GM18499 (cell line): Measurements from ENCODE around the gene KRTAP20-4.

ENCODE experiments used
- ATAC-seq: cut with Tn5 transposase; IDR thresholded peaks from one replicate; pipeline ENCODE4 v1.9.1; 2021; ENCODE audit warnings: moderate number of reproducible peaks; ENCODE audit not compliant: insufficient read depth, unreplicated experiment

KRTAP20-4 gene

DNA sequence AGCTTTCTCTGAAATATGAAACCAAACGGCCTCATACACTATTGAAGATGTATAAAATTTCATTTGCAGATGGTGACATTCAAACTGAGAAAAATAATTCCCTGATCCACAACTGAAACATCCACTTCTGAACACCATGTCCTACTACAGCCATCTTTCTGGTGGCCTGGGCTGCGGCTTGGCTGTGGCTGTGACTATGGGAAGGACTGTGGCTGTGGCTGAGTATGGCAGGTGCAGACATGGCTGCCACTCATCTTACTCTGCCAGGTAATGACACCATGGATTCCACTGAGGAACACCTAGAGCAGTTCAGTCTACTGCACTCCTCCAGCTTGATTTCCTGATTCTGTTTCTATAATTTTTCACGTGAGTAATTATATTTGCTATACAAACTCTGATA, at the start of gene KRTAP20-4:
Gene KRTAP20-4, plus strand, starts transcription at position 106 of the 400 bp plus-strand sequence.
- ATAC-seq: no peak

DNA sequence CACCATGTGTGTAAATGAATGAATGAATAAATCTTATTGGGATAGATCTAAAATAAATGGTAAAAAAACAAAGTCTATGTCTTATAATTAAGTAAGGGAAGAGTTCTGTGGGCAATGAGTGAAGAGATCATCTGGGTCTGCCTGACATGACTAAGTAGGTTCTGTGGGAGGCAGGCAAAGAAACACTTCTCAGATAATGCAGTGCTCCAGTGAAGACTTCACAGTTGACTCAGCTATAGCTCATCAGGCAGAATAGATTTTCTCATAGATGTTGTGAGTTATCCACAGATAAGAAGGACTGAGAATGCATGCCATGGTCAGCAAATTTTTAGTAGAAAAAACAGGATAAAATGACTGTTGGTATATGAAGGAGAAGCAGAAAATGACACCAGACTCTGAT, 42.7 kb upstream of the KRTAP20-4 start:
- no peak for ATAC-seq

DNA sequence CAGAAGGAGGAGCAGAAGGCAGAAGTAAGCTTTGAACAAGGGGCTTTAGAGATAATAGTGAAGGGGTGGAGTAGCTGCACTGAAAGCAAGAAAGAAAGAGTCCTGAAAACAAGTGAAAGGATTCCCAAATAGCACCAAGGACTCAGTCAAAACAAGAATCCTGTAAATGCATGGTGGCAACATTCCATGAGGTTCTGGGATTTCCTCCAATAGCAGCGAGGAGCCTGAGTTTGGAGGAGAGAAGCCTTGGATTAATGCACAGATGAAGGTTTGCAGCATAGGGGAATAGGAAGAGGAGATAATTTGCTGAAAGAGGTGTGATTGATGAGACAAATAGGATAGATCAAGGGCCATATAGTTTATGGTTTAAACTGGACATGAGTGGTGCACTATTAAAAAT, 41.1 kb upstream of the KRTAP20-4 start:
- ATAC-seq: no peak

DNA sequence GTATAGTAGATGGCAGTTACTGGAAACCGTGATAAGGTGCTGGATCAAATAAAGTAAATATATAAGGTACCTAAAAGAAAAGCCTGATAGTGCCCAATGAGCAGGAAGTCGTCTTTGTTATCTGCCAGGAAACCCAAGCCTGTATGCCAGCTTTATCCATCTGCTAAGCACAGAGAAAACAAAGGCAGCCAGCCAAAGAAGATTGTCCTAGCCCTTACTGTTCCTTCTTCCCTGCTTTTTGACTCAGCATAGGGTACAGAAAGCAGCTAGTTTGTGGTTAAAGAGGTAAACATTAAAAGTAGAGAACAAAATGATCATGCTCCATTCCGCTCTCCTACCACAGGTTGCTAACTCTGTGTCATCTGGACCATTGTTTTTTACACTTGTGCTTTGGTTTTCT, 40.3 kb upstream of the KRTAP20-4 start:
- no peak for ATAC-seq

DNA sequence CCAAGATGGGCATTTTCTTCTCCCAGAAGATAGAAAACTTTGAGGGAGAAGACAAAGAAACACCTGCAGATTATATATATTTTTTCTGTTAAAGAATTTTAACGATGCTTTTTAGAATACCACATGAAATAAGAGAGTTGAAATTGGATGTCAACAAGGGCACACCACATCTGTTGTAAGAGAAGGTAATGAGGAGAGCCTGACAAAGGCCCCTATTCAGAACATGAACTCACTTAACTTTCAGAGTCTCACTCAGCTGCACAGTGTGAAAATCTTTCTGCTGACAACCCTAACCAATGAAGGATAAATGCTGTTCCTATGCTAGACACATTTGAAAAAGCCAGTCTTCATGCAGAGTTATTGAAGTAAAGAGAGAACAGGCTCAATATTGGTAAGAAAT, 37.6 kb upstream of the KRTAP20-4 start:
- ATAC-seq: no peak

DNA sequence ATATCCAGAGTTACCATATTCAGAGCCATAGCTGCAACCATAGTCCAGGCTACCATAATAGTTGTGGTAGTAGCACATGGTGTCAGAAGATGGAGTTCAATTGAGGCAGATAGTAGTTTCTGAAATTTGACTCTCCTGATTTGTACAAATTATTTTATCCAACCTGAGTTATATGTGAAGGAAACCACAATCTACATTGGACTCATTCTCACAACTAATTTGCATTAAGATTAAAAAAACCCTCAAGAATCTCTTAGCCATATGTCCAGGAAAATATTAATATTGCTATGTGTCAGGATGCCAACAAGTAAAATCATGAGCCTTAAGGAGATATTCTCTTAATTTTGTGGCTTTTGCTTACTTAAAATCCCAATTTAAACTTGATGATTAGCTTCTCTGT, 30.1 kb upstream of the KRTAP20-4 start, which contains the start of gene KRTAP22-2:
Gene KRTAP22-2, minus strand, starts transcription at position 101 of the 400 bp plus-strand sequence.
- ATAC-seq: no peak

DNA sequence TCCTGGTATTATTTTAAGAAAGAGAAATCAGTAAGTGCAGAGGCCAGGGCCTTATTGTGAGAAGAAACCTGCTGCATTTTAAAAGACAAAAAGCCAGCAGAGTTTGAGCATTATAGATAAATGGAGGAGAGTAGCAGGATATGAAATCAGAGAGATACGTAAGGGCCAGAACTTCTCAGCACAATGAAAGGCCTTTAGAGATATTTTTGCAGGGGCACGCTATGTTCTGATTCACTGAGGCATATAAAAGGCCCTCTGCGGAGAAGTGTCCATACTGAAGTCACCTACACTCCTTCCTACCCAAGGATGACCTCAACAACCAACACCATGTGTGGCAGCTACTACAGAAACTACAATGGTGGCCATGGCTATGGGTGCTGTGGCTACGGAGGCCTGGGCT, 28.3 kb upstream of the KRTAP20-4 start, which contains the start of gene KRTAP6-3:
Gene KRTAP6-3, plus strand, starts transcription at position 301 of the 400 bp plus-strand sequence. Its CDS starts 6 bp downstream, at position 307.
- no peak for ATAC-seq

DNA sequence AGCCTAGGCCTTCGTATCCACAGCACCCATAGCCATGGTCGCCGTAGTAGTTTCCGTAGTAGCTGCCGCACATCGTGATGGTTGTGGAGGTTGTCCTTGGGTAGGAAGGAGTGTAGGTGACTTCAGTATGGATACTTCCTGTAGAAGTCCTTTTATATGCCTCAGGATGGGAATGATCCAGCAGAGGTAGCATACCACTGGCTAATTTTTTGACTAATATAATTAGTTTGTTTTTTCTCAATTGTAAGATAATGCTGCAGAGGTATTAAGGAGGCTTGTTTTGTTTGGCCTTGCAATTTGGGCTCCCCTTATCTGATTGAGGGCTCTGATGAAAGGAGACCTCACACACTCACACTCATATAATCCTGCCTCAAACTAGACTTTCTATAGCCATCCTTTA, 21.6 kb upstream of the KRTAP20-4 start, which contains the start of gene KRTAP6-2:
Gene KRTAP6-2, minus strand, starts transcription at position 101 of the 400 bp plus-strand sequence. Its CDS starts 28 bp downstream, at position 73.
- no peak for ATAC-seq

DNA sequence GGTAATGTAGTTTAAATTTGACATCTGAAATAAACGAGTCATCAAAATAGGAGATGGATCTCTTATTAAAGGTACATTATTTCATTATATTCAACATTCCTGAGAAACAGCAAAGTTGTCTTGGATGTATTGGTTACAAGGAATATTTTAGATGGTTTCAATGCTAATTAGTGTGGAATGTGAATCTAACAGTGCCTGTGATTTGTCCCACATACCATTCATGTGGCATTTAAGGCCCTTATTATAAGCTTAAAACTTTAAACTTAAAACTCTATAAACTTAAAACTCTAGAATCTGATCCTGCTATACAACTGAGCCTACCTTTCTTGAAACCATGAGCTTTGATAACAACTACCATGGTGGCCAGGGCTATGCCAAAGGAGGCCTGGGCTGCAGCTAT, 19.6 kb upstream of the KRTAP20-4 start, which contains the start of gene KRTAP22-1:
Gene KRTAP22-1, plus strand, starts transcription at position 301 of the 400 bp plus-strand sequence.
- no peak for ATAC-seq

DNA sequence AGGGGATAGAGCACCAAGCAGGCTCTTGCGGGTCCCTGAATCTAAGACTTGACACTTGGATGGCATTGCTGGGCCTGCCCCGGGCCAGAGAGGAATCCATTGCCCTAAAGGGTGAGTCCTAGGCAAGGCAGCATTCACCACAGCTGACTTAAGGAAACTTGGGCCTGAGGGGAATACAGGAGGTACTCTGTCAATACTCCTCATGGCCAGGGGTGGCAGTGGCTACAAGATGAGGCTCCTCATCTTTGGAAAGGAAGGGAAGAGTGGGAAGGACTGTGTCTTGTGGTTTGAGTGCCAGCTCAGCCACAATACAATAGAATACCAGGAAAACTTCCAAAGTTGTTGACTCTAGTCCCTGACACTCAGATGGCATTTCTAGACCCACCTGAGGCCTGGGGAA, 14.5 kb upstream of the KRTAP20-4 start:
- ATAC-seq: no peak

DNA sequence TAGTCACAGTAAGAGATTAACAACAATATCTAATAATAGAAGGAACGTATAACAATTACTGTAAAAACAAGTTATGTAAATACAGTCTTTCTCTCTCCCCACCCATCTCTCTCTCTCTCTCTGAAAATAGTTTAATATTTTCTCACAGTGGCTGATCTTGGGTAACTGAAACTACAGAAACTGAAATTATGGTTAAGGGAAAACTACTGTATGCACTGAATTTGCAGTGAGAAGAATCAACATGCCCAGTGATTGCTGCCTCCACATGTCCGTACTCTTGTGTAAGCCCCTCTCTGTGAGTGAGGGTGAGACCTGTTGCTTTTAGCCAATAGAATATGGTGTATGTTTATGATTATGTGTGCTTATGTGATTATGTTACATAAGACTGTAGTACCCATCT, 8.3 kb upstream of the KRTAP20-4 start:
- no peak for ATAC-seq

DNA sequence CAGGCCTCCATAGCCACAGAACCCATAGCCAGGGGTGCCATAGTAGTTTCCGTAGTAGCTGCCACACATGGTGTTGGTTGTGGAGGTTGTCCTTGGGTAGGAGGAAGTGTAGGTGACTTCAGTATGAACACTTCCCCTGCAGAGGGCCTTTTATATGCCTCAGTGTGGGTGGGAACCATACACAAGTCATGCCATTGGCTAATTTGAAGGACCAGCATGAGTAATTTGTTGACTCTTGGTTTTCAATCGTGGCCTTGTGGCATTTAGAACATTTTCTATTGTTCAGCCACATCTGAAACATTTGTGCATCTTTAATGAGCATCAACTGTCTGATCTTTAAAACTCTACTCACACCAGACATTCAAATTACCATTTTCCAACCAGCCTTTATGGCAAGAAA, 6.6 kb upstream of the KRTAP20-4 start, which contains the start of gene KRTAP6-1:
Gene KRTAP6-1, minus strand, starts transcription at position 95 of the 400 bp plus-strand sequence. Its CDS starts 26 bp downstream, at position 69.
- no peak for ATAC-seq

DNA sequence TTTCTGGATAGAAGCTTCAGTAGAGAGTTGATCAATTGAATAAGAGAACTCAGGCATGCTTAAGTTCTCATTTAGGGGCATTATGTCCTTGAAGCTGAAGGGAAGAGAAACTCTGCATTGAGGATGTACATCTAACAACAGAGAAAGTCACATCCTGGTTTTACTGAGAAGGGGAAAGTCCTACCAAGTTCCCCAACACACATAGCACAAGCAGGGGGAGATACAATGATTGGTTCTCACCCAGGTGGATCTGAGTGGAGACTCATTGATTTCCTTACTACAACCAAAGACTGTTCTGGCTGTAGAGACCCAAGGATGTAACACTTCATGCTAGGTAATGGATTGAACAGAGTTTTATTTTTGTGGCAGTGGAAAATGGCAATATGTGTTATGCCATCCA, 5.2 kb upstream of the KRTAP20-4 start:
- no peak for ATAC-seq

DNA sequence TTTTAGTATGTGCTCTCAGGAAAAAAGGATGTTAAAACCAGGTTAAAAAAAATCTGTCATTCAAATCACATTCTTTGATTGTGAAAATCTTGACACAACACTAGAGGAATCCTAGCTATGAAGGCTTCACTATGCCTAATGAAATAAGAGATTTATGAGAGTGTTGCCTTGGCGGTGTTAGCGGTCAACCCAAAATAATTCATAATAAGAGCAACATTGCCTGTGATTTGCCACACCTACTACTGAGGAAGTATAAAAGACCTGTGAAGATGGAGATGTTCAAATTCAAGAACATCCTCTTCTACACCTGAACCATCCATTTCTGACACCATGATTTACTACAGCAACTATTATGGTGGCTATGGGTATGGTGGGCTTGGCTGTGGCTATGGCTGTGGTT, 4.3 kb upstream of the KRTAP20-4 start, which contains the start of gene KRTAP20-1:
Gene KRTAP20-1, plus strand, starts transcription at position 301 of the 400 bp plus-strand sequence. Its CDS starts 30 bp downstream, at position 331.
- no peak for ATAC-seq

DNA sequence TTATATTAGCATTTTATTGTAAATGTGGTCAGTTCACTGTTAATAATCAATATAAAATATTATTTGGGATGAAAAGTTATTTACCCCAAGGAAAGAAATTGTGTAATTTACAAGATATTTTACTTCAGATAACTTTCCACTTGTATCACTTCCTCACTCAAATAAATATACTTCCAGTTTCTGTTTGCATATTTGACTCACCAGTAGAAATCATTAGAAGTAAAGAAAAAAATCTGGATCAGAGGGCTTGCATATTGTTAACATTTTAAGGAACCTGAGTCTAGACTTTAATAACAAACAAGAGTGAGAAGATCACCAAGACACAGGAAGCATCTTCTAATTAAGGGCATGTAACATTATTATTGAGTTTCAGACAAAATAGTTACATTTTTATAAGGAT, 347 bp upstream of the KRTAP20-4 start:
- ATAC-seq: no peak

DNA sequence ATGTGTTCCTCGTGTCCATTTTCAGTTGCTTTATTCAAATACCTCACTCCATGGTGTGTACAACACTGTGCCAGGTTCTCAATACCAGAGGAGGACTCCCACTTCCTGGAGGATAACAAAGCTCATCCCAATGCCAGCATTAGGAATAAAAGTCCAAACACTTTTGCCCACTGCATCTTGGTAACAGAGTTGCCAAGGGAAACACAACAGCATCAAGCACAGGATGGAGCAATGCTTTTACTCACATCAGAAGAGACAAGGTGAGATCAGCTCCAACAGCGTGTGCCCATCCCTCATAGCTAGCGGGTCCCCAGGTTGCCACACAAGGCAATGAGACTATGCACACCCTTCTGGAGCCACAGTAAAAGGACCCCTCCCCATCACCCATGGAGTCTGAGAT, 2.9 kb downstream of the KRTAP20-4 start:
- no peak for ATAC-seq

DNA sequence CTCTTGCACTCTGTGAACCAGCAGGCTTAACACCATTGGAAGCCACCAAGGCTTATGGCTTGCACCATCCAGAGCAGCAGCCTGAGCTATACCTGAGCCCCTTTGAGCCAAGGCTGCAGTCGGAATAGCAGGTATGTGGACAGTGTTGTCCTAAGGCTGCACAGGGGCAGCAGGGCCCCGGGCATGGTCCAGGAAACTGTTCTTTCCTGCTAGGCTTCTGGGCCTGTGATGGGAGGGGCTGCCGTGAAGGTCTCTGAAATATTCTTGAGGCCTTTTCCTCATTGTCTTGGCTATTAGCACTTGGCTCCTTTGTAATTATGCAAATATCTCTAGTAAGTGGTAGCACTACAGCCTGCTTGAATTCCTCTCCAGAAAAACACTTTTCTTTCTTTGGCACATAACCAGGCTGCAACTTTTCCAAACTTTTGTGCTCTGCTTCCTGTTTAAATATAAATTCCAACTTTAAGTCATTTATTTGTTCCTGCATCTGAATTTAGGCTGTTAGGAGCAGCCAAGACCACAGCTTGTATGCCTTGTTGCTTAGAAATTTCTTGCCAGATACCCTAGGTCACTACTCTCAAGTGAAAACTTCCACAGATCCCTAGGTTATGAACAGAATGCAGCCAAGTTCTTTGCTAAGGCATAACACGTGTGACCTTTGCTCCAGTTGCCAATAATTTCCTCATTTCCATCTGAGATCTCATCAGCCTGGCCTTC, 5.2 kb downstream of the KRTAP20-4 start:
- ATAC-seq: no peak

DNA sequence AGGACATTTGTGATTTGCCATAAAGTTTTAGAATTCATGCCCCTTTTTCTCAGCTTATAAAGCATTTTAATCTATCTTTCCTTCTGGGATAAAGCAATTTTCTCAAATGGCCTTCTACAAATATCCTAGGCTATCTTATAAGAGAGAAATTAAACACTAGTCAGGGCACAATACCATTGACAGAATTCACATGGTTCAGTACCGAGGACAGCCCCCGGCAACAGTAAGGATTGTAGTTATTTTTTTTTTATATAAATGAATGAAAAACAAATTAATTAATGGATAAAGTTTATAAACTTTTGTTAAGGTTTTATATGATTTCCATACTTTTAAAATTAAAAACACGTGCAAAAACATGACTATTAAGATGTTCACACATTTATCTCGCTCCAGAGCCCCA, 7.7 kb downstream of the KRTAP20-4 start:
- no peak for ATAC-seq

DNA sequence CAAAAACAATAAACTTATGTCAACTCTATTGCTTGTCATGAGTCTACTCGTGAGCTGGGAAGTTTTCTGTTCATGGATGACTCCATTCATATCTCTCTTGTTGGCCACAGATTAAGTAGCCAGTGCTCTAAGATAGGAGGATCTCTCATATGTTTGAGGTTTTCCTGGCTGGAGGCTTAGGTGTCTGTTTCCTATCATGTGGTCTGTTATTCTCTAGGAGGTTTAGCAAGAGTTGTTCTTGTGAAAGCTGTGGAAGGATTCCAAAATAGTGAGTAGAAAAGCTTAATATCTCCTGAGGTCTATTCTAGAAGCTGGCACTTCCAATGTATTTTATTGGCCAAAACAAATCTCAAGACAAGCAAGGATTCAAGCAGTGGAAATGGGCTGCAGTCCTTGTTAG, 8.8 kb downstream of the KRTAP20-4 start:
- ATAC-seq: no peak

DNA sequence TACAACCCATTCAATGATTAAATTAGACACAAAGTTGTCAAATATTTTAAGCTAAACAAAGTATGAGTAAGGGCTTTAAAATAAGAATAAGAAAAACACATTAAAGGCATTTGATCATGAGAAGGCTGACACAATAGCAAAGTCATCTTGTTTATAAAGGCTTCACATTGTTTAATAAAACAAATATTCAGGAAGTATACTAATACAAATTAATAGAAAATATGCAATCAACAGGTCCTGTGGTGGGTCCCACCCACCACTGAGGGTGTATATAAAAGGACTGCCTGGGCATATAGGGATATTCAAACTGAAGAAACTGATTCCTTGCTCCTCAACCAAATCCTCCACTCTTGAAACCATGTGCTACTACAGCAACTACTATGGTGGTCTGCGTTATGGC, 14.5 kb downstream of the KRTAP20-4 start, which contains the start of gene KRTAP20-2:
Gene KRTAP20-2, plus strand, starts transcription at position 301 of the 400 bp plus-strand sequence. Its CDS starts 58 bp downstream, at position 359.
- no peak for ATAC-seq

DNA sequence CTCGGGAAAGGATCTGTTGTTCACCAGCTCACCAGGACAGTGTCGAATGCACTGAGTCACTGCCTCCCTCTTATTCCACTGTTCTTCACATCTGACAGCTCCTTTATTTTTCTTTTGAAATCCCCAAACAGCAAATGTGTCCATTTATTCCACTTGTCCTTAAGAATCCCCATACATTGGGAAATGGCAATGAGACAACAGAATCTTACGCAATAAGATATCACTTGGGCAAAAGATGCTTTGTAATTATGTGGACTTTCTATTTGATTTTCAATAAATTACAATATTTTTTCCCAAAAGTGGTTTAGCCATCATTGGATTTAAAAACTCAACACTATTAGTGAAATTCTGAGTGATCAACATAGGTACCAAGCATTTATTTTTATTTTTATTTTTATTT, 18.3 kb downstream of the KRTAP20-4 start:
- ATAC-seq: no peak

DNA sequence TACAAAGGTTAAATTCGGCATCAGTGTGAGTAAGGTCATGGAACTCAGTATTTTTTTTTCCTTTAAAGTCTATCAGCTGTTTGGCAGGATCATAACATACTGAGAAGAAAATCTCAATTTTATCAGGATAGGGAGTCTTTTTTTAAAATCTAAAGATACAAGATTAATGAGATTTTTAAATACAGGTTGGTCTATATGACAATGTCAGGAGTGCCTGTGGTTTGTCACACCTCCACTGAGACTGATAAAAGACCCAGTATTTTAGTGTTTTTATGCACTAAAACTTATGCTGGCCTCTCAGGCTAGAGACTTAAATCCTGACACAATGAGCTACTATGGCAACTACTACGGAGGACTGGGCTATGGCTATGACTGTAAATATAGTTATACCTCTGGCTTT, 22.1 kb downstream of the KRTAP20-4 start, which contains the start of gene KRTAP20-3:
Gene KRTAP20-3, plus strand, starts transcription at position 301 of the 400 bp plus-strand sequence.
- no peak for ATAC-seq
